Stimulated activated CD4-positive, alpha-beta T cell treated with anti-CD3 and anti-CD28 coated beads, Interleukin-2, amount 100 ng/mL, for 4 hours (primary cell): Measurements from ENCODE around the gene COL18A1.

Experiments used
- DNase-seq: peaks from one replicate; pipeline ENCODE4 v3.0.0-alpha.2; 2020; ENCODE audit warnings: low read depth

The COL18A1 gene

DNA sequence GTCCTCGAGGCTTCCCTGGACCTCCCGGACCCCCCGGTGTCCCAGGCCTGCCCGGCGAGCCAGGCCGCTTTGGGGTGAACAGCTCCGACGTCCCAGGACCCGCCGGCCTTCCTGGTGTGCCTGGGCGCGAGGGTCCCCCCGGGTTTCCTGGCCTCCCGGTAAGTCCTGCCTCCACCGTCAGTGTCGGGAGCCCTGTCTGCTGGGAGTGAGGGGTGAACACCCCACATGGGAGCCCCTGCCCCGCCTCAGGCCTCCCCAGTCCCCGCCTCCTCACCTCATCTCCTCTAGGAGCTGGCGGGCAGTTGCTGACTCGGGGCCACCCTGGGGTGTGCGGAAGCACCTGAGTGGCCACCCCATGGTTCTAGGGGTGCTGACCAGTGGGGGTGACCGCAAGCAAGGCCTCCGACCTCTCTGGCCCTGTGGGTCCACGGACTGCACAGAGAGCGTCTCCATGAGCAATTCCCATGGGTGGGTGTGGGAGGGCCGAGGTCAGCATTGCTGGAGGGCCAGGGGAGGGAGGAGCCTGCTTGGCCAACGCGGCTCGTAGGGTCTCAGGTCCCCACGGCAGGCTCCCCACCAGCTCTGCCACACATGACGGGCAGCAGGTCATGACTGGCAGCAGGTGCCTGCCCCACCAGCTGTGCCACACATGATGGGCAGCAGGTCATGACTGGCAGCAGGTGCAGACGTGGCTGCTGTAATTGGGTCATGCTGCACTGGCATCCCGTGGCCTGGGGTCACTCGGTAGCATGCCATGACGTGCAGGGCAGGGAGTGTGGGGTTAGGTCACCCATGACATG is 75.9 kb downstream of the COL18A1 start:
- no peak for DNase-seq

DNA sequence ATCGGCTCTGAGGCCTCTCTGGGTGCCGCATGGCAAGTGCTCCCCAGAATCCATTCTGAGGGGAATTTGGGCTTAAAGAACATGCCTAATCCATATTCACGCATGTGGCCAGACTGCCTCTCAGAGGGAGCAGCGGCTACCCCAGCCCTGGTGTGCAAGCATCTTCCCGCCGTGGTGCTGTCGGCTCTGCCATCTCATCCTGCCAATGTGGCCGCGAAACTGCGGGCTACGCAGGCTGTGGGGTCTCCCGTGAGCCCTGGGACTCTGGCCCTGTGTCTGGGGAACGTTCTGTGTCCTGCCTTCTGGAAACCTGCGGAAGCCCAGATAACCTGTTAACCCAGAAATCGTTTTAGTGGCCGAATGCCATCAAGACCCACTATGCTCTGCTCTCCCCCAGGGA is 76.6 kb downstream of the COL18A1 start:
- no peak for DNase-seq

DNA sequence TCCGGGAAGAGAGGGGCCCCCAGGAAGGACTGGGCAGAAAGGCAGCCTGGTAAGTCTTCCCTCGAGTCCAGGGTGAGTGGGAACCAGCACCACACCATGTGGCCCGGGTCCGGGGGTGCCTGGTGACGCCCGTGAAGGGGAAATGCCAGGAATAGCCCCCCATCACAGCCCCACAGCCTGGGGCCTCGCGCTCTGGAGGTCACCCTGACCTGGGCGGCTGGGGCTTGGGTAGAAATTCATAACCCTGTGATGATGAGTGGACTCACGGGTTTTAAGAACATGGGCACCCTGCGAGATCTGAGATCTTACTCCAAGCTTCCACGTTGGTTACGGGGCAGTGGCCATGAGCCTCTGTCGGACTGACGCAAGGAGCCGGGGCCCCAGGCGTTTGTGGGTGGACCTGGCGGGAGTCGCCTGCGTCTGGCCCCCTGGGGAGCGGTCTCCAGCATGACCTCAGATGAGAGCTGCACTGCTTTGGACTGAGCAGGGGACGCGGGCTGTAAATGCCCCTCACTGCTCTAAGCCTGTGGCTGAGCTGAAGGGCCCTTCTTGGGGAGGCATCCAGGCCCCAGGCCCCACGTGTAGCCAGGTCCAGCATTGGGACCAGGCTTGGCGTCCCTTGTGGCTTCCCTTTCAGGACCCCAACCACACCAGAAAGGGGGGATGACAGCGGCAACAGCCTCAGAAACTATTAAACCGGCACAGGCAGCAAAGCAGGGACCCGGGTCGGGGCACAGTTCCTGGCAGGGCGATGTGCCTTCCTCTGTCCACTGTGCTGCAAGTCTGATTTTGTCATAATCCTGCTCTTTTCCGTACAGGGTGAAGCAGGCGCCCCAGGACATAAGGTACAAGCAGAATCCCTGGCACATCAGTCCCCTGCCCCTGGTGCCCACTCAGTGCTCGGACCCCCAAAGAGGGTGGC is 77.3 kb downstream of the COL18A1 start:
- DNase-seq: no peak

DNA sequence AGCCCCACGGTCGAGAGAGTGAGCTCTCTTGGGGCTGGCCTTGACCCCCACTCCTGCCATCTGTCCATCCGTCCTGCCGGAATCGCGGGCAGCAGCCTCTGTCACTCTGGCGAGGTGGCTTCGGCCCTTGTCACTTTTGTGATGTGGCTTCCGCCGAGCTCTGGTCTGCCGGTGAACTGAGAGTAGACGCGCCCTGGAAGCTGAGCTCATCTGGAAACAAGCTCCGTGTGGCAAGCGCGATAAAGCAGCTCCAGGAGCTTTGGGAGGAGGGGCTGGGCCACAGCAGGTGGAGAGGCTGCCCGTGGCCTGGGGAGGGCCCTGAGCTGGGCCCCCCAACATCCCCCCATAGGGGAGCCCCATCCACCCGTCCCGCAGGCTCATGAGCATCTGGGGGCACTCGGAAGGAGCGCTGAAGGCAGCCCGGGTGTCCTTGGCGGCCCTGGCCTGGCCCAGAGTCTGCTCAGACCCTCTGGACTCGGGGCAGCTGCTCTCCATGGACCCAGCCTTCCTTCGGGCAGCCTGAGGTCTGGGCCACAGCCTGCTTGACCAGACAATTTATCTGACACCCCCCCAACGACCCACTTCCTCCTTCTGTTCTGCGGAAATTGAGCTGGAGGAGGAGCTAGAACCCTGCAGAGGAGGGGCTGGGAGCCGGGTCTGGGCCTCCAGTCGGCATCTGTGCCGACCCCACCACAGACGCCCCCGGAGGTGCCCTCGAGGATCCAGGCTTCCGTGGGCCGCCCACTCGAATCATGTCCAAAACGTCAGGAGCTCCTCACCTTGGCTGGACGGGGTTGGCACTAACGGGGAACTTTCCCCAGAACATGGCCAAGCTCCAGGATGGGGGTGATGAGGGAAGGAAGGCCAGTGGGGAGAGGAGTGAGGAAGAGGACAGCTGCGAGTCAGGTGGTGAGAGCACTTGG is 78.2 kb downstream of the COL18A1 start:
- no peak for DNase-seq

DNA sequence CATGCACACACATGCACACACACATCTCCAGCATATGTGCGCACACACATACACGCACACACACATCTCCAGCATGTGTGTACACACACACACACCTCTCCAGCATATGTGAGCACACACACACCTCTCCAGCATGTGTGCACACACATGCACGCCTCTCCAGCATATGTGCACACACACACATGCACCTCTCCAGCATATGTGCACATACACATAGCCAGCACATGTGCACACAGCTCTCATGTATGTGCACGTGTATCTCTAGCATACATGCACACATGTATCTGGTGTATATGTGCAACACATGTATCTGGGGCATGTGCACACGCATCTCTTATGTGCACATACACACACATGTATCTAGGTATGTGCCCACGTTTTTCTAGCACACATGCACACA is 79.4 kb downstream of the COL18A1 start:
- DNase-seq: no peak

DNA sequence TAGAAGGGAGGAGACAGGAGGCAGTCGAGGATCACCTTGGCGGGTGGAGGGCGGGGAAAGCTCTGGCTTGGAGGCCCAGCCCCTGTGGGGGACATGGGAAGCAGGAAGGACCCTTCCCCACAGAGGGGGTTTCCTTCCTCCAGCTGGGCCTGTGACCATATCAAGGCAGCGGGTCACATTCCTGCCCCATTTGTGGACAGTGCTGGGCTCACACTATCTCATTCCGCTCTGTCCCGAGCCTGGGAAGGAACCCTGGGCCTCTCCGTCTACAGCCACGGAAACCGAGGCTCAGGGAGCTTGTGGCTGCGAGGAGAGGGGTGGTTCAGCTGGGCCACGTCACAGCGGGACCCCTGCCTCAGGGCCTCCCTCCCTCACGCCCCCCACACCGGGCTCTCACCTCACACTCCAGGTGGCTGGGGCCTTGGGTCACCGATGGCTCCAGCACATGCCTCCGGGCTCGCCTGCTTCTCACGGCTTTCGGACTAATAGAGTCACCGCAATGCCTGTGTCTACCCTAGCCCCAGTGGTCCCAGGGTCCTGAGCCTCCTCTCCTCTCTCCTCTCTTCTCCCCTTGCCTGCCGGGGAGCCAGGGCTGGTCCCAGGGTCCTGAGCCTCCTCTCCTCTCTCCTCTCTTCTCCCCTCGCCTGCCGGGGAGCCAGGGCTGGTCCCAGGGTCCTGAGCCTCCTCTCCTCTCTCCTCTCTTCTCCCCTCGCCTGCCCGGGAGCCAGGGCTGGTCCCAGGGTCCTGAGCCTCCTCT is 80.9 kb downstream of the COL18A1 start:
- no peak for DNase-seq

DNA sequence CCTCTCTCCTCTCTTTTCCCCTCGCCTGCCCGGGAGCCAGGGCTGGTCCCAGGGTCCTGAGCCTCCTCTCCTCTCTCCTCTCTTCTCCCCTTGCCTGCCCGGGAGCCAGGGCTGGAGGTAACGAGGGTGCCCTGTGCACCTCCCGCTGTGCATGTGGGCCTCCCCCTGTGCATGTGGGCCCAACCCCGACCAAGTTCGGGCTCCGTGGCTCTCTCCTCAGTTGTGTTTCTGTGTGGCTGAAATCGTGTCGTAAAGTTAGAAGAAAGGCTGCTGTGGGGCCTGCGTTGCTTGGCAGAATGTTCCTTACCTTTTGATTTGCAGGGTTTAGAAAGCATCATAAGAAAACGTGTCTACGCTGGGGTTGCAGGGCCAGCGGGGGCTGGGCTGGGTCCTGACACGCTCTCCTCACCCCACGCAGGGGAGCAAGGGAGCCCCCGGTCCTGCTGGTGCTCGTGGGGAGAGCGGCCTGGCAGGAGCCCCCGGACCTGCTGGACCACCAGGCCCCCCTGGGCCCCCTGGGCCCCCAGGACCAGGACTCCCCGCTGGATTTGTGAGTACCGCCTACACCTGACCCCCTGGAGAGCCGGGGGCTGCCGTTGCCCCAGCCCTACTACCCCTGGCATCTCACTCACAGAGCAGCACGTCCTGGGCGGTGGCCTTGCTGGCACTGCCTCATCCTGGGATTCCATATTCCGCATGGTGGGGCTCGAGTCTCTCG is 81.6 kb downstream of the COL18A1 start:
- no peak for DNase-seq

DNA sequence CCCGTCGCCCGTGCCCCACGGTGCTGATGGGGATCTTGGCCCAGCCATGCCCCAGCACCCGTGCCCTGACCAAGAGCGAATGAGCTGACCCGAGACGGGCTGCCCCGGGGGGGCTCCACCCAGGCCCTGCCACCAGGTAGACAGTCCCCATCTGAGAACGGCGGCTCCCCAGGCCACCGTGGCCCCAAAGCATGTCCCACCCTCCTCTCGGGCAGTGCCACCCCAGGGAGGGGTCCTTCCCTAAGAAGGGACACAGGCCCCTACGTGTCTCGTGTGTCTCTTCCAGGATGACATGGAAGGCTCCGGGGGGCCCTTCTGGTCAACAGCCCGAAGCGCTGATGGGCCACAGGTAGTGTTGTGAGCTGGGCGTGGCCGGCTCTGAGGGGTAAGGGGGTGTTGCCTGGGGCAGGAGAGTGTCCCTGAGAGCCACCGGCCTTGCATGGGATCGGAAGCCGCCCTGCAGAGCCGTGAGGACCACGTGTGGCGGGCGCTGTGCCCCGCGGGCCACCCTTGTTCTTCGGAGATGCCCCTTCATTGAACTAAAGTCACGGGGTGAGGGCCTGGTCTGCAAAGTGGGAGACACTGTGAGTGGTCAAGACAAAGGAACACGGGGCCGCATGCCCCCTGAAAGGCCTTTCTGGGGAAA is 82.3 kb downstream of the COL18A1 start:
- DNase-seq: no peak

DNA sequence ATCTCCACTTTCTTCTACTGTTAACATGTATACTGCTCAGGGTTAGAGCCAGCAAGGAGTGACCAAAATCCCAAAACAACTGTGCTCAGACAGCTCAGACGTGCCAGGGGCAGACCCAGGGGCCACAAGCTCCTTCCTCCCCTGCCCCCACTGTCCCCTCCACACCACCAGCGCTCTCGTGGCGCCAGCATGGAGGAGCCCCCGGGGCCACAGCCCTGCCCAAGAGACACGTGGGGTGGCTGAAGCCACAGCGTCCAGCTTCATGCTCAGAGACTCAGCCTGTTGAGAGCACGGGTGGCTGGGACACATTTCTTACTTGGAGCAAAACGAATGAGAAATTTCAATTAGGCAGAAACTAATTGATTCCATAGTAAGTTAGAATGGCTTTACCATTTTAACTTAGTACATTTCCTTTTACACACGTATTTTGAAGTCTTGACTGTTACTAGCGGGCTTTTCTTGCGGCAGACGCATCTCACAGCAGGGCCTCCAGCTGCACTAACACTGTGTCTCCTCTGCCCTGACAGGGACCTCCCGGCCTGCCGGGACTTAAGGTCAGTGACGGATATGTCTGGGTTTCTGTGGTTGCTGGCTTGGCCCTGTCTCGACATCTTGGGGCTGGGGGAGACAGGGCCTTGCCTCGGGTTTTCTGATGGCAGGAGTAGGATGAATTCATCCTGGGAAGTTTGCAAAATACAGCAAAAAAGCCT is 83.1 kb downstream of the COL18A1 start:
- DNase-seq: no peak

DNA sequence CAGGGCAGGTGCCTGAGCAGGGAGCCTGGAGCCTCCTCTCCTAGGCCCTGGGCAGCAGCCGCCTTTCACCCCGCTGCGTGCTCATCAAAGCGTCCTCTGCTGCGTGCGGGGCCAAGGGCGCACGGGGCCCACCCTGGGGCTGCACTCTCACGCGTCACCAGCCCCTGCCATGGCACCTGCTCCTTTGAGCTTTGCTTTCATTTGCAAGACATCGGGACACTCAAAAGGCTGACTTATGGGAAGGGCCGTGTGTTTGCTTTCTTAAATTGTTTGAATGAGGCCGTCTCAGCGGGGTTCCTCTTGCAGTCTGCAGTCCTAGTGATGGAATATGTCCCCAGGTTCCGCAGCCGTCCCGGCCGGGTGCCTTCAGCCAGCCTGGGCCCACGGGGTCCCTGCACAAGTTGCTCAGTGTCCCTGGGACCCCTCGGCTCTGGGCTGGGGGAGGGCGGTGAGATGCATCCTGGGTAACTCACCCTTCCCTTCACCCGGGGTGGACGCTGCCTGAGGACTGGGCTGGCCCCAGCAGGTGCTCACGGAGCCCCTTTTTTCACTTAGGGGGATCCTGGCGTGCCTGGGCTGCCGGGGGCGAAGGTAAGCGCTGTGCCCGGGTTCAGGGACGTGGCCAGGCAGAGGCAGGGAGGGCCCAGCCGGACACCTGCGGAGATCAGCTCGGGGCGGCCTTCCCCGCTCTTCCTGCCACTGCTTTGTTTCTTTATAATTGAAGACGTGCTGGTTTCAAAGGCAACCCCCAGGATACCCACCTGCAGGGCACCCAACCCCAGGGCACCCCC is 84.2 kb downstream of the COL18A1 start:
- no peak for DNase-seq

DNA sequence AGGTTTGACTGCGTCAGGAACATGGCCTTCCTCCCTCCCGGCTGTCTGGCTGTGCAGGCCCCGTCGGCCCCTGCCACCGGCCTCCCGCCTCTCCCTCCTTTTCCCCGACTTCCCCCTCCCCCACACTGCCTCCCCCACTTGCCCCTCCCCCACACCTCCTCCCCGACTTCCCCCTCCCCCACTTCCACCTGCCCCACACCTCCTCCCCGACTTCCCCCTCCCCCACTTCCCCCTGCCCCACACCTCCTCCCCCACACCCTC is 84.7 kb downstream of the COL18A1 start:
- DNase-seq: no peak

DNA sequence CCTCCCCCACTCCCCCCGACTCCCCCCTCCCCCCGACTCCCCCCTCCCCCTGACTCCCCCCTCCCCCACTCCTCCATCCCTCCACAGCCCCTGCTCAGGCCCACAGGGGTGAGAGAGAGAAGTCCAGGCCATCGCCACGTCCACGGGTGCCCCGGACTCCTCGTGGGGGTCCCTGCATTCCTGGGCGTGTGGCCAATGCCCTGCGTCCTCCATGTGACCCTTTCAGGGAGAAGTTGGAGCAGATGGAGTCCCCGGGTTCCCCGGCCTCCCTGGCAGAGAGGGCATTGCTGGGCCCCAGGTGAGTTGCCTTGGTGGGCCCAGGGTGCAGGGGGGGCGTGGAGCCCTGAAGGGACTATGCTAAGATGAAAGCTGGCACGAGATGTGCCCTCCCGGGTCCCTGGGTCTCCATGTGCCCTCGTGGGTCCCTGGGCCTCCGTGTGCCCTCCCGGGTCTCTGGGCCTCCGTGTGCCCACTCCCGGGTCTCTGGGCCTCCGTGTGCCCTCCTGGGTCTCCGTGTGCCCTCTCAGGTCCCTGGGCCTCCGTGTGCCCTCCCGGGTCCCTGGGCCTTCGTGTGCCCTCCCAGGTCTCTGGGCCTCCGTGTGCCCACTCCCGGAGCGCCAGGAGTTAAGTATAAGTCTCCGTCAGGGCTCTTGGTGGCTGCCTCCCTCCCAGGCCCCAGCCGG is 85.2 kb downstream of the COL18A1 start:
- no peak for DNase-seq

DNA sequence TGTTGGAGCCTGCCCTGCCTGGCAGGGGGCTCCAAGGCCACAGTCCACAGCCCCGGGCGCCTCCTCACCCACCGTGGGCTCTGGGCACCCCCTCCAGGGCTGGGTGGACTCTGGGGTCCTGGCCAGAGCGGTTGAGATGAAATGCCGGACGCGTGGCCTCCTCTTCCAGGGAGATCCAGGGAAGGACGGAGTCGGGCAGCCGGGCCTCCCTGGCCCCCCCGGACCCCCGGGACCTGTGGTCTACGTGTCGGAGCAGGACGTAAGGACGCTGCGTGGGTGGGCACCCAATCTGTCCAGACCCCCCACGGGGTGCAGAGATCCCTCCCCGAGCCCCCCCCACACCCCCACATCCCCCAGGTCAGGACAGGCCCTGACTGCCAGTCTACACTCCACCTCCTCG is 86.1 kb downstream of the COL18A1 start:
- DNase-seq: no peak

DNA sequence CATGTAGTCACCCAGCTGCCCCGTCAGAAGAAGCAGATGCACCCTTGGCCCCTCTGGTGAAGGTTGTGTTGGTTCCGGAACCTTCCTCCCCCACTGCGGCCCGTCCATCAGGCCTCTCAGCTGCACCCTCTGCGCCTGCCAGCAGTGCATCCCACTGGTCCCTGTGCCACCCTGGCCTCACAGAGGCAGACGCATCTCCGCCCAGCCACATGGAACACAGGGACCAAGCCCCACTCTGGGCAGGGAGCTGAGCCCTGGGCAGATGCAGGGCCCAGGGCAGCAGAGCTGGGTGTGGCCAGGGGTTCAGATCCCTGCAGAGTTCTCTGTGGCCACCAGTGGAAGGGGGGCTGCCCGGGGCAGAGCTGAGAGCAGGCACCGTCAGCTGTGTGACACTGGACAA is 86.7 kb downstream of the COL18A1 start:
- no peak for DNase-seq

DNA sequence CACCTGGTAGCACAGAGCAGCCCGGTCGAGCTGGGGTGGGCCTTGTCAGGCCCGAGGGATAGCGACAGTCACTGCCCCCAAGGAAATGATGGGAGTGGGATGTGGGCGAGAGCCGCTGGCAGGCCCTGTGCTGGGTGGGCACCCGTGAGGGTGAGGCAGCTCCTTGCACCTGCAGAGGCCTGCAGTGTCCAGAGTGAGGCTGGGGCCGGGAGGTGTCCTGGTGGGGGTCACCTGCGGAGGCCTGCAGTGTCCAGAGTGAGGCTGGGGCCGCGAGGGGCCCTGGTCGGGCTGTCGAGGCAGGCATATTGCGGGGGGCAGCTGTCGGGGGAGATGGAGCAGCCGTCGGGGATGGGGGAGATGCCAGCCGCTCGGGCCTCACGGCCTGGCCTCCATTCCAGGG is 87.8 kb downstream of the COL18A1 start:
- no peak for DNase-seq

DNA sequence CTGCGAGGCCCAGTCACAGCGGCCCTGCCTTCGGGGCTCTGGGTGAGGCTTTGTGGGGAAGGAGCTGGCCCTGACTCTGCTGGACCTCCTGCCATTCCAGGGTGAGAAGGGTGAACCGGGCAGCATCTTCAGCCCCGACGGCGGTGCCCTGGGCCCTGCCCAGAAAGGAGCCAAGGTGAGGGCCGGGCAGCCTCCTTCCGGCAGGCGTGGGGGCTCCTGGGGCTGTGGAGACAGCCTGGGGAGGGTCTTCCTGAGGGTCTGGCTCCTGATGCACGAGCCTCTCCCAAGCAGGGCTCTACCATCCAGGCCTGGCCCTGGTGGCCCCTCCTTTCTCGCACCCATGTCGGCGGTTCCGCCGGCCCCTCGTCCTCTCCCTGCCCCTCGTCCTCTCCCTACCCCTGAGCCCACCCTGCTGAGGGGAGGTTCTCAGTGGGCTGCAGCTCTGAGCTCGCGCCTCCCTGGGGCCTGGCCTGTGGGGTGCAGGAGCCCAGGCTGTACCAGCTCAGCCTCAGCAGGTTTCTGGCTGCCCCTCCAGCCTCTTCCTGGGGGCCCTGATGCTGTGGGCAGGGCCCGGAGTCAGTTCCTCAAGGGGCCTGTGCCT is 88.5 kb downstream of the COL18A1 start:
- DNase-seq: no peak

DNA sequence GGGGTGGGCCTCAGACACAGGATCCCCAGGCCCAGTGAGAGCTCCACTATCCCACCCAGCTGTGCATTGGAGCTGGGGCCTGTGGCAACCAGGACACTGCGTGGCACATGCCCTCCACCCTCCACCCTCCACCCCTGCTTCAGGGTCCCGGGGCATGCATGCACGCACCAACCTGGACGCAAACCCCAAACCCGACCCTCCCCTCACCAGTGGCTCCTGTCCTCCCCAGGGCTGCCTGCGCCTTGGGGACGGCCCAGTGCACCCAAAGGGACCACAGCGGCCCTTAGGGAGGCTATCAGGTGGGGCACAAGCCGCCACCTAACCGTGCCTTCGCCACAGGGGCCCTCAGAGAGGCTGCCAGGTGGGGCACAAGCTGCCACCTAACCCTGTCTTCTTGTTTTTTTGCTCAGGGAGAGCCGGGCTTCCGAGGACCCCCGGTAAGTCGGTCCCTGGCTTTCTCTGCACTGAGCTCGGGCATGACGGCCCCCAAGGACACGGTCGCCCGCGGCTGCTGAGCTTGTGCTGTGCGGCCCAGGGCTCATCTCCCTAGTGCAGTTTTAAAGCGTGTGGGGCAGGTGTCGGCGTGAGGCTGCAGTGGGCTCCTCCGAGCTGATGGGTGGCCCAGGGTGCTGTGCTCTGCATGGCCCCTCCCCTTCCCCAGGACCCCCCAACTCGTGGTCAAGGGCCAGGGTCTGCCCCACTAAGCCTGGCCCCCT is 89.3 kb downstream of the COL18A1 start:
- DNase-seq: no peak
